ENCODE measurements around the gene DUSP22.

DUSP22 gene

GRCh38 chr6:396126-396520 lies 103.8 kb downstream of the DUSP22 start:
- no peaks in the 10 kb centered on the region for H3K9me3 ChIP-seq (ENCODE audit: insufficient read depth, low read length)
- peaks cover 88% of the 10 kb centered on the region for H3K36me3 ChIP-seq (replicated peaks; ENCODE audit: low read depth, low read length)
- H3K4me3 ChIP-seq (ENCODE audit: low read length) = peak overlapping the region; percentile 96
- no peak overlapping the region for H2AFZ ChIP-seq (ENCODE audit: low read depth, low read length)
- no peak for TF ChIP-seq EZH2phosphoT487 (IDR thresholded peaks at IDR 0.05; ENCODE audit: low read depth)
- TF ChIP-seq CTCF (IDR thresholded peaks at IDR 0.05; ENCODE audit: low read depth, low read length) = no peak
- H3K27me3 ChIP-seq (ENCODE audit: low read depth, low read length) = no peaks in the 10 kb centered on the region
- H3K4me1 ChIP-seq (ENCODE audit: low read length) = peaks cover 58% of the 10 kb centered on the region
- H4K20me1 ChIP-seq (ENCODE audit: insufficient read depth, low read length) = peaks cover 91% of the 10 kb centered on the region
- H3K4me2 ChIP-seq (ENCODE audit: low read length) = peak overlapping the region; percentile 92
- H3K9ac ChIP-seq (ENCODE audit: low read length) = peak overlapping the region; percentile 100
- H3K79me2 ChIP-seq (ENCODE audit: low read length) = peaks cover 99% of the 10 kb centered on the region
- H3K27ac ChIP-seq (ENCODE audit: low read length) = peak overlapping the region; percentile 95

- Histone ChIP-seq H3K4me2 (ENCODE audit: low read length) (peak overlapping the region; percentile 68), H3K4me3 (ENCODE audit: low read length) (peak overlapping the region; percentile 62), H3K9me3 (ENCODE audit: insufficient read depth, low read length) (no peaks in the 10 kb centered on the region), H3K9ac (ENCODE audit: low read length) (peak overlapping the region; percentile 37), H4K20me1 (ENCODE audit: insufficient read depth, low read length) (peaks cover 96% of the 10 kb centered on the region), H3K4me1 (ENCODE audit: low read length) (peaks cover 67% of the 10 kb centered on the region), H3K79me2 (ENCODE audit: low read length) (peaks cover 99% of the 10 kb centered on the region), H3K36me3 (replicated peaks; ENCODE audit: low read depth, low read length) (peaks cover 93% of the 10 kb centered on the region), H2AFZ (ENCODE audit: low read depth, low read length) (no peak overlapping the region), H3K27me3 (ENCODE audit: low read depth, low read length) (no peaks in the 10 kb centered on the region), H3K27ac (ENCODE audit: low read length) (peak overlapping the region; percentile 72)
- TF ChIP-seq CTCF (IDR thresholded peaks at IDR 0.05; ENCODE audit: low read depth, low read length) (no peak), EZH2phosphoT487 (IDR thresholded peaks at IDR 0.05; ENCODE audit: low read depth) (no peak)
Measured at GRCh38 chr6:397056-397455, 104.8 kb downstream of the DUSP22 start.

GRCh38 chr6:397604-398003 lies 105.3 kb downstream of the DUSP22 start:
- H3K4me1 ChIP-seq (ENCODE audit: low read length) = peaks cover 73% of the 10 kb centered on the region
- no peaks in the 10 kb centered on the region for H3K27me3 ChIP-seq (ENCODE audit: low read depth, low read length)
- peaks cover 99% of the 10 kb centered on the region for H3K79me2 ChIP-seq (ENCODE audit: low read length)
- H4K20me1 ChIP-seq (ENCODE audit: insufficient read depth, low read length) = peaks cover 96% of the 10 kb centered on the region
- no peak overlapping the region for H2AFZ ChIP-seq (ENCODE audit: low read depth, low read length)
- peak overlapping the region; percentile 62 for H3K4me3 ChIP-seq (ENCODE audit: low read length)
- peak overlapping the region; percentile 68 for H3K4me2 ChIP-seq (ENCODE audit: low read length)
- no peaks in the 10 kb centered on the region for H3K9me3 ChIP-seq (ENCODE audit: insufficient read depth, low read length)
- TF ChIP-seq EZH2phosphoT487 (IDR thresholded peaks at IDR 0.05; ENCODE audit: low read depth) = no peak
- no peak for TF ChIP-seq CTCF (IDR thresholded peaks at IDR 0.05; ENCODE audit: low read depth, low read length)
- H3K27ac ChIP-seq (ENCODE audit: low read length) = peak overlapping the region; percentile 72
- H3K9ac ChIP-seq (ENCODE audit: low read length) = peak overlapping the region; percentile 37
- H3K36me3 ChIP-seq (replicated peaks; ENCODE audit: low read depth, low read length) = peaks cover 93% of the 10 kb centered on the region

- peak overlapping the region; percentile 68 for H3K4me2 ChIP-seq (ENCODE audit: low read length)
- H2AFZ ChIP-seq (ENCODE audit: low read depth, low read length) = no peak overlapping the region
- H3K79me2 ChIP-seq (ENCODE audit: low read length) = peaks cover 99% of the 10 kb centered on the region
- no peak for TF ChIP-seq EZH2phosphoT487 (IDR thresholded peaks at IDR 0.05; ENCODE audit: low read depth)
- TF ChIP-seq CTCF (IDR thresholded peaks at IDR 0.05; ENCODE audit: low read depth, low read length) = no peak
- no peaks in the 10 kb centered on the region for H3K9me3 ChIP-seq (ENCODE audit: insufficient read depth, low read length)
- peaks cover 96% of the 10 kb centered on the region for H4K20me1 ChIP-seq (ENCODE audit: insufficient read depth, low read length)
- H3K4me3 ChIP-seq (ENCODE audit: low read length) = peak overlapping the region; percentile 62
- H3K36me3 ChIP-seq (replicated peaks; ENCODE audit: low read depth, low read length) = peaks cover 92% of the 10 kb centered on the region
- H3K27ac ChIP-seq (ENCODE audit: low read length) = peak overlapping the region; percentile 72
- H3K4me1 ChIP-seq (ENCODE audit: low read length) = peaks cover 78% of the 10 kb centered on the region
- H3K27me3 ChIP-seq (ENCODE audit: low read depth, low read length) = no peaks in the 10 kb centered on the region
- H3K9ac ChIP-seq (ENCODE audit: low read length) = peak overlapping the region; percentile 23; the same call in 1 of the 2 replicates
Measured at GRCh38 chr6:398065-398464, 105.8 kb downstream of the DUSP22 start.
